GM04503 (cell line): ENCODE data around the gene TOMM7.
"Not testable (repeated sequence)": the region's sequence is repeated elsewhere in the genome, so short reads cannot be mapped to it uniquely, and the experiment has no call there.

Source experiments
- DNase-seq: peaks from one replicate; pipeline ENCODE4 v3.0.0-alpha.2; 2012; ENCODE audit warnings: low read depth

The TOMM7 gene

DNA sequence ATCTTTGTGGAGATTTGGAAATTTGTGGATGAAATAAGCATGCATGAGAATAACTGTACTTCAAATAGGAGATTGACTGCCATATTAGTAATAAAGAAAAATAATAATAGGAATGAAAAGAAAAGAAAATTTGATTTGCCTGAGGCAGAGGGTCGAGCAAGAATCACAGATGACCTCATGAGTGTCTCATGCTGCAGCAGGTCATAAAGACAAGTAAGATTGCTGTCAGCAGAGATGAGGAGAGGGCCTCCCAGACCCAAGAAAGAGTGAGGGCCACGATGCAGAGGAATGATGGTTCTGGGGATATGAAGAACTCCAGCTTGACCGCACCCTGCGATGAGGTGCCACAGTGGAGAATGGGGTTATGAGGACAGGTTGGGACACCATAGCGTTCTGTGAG lies 39.2 kb downstream of the TOMM7 start:
- no peak for DNase-seq

GRCh38 chr7:22782616-22783232 lies 39.9 kb downstream of the TOMM7 start:
- DNase-seq: no peak

DNA sequence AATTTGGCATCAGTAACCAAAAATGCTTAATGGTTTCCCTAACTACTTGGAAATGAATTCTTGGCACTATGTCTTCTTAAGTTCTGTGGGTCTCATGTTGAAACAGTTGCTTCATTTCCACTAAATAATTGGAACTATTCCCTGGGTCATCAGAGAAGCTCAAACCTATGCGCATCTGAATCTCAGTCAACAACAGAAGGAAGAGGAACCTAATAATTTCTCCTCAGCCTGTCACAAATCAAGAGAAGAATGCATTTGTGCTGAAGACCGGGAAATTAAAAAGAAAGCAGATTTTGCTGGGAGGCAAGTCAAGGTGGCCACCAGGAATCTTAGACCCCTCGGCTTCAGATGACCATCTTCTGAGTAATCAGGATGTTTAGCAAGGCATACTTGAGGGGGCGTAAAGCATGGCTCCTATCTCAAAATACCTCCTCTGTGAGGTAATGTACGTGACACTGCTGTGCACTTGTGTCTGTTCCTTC lies 41.4 kb downstream of the TOMM7 start:
- DNase-seq: peak; percentile 96

GRCh38 chr7:22779730-22780323 lies 42.8 kb downstream of the TOMM7 start:
- DNase-seq: not testable (repeated sequence)

DNA sequence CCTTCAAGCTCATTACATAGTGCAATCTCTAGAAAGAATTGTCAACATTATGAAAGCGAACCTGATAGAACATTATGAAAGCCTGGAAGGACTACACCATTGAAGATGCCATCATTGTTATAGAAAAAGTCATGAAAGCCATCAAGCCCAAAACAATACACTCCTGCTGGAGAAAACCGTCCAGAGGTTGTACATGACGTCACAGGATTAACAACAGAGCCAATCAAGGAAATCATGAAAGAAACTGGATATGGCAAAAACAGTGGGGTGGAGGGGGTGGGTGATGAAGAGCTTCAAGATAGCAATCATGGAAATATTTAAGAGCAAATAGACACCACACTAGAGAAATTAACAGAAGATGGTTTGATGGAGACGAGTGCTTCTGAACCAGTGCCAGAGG lies 45.7 kb downstream of the TOMM7 start:
- no peak for DNase-seq

DNA sequence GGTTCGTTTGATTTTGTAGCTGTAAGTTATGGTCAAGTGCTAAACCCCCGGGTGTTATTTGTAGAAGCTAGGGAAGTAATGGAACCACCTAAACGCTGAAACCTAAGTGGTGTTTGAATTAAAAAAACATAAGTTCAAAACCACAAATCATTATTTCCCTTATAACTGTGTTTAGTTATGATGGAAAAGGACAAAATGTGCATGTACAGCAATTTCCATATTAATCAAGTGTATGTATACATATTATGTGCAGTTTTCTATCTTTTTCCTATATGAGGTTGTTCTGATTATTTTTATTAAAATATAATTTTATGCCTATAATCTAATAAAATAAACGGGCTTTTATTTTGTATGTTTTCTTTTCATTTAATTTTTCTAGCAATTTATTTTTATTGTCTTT lies 49.8 kb downstream of the TOMM7 start:
- DNase-seq: no peak

- no peak for DNase-seq
Measured at GRCh38 chr7:22771872-22772228, 50.8 kb downstream of the TOMM7 start.

GRCh38 chr7:22771194-22771871 lies 51.3 kb downstream of the TOMM7 start:
- DNase-seq: no peak

GRCh38 chr7:22765609-22766008 lies 57.0 kb downstream of the TOMM7 start:
- no peak for DNase-seq
